NCI-H526 (cell line): ENCODE results near the gene ARFGAP3.

Experiments used
- DNase-seq, 2 experiments: peaks; one replicate each; lab custom pipeline; 2025; lab: John Stamatoyannopoulos, UW

Gene ARFGAP3

DNA sequence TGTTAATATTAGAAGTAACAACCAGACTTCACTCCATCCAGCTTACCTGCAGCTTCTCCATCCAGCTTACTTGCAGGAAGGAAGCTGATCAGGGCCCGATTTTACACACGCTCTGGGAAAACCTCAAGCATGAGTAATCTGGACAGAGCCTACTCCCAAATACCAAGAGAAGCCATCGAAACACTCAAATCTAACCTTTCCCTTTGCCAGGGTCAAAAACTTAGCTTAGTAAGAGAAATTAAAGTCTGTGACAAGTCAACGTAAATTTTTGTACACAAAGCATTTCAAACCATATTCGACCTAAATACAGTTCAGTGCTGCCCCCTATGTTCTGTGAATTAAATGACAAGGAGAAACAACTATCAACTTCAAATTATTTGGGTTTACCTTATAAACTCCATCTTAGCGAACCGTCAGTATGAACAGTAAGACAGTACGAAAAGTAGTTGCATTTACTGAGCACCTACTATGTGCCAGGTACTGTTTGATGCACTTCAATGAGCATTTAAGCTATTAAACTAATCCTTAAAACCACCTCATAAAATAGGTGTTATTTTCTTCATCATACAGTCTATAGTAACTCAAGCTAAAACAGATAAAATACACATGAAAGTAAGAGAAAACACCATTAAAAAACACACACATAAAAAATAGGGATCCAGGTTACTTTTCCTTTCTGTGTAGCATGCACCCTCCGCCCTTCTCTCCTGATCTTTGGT lies 36.9 kb downstream of the ARFGAP3 start:
- DNase-seq: peak in 1 of 2 experiments; percentile 42

DNA sequence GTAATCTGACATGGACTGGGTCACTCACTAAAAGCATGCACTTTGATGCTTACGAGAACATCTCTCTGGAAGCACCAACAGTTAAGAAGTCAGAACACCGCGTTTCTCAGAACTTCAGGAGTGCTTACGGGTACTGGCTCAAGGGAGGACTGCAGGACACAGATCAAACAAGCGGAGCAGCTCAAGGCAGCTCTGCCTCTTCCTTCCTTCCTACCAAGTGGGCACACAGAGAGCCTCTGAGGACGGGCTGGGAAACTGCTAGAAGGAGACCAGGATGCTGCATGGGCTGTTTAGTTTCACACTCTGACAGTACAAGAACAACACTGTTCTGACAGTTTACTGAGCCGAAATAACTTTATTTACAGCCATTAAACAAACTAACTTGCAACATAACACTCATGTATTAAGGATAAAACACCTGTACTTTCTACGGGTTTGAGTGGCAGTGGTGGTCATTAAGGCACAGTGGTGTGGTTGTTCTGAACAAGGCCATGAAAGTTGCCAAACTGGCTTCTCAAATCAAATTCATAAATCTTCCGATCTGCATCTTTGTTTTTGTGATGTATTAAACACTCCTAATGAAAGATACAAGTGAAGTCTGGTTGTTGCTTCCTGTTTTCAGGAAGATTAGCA lies 37.5 kb downstream of the ARFGAP3 start:
- DNase-seq: peak in 1 of 2 experiments; percentile 23

DNA sequence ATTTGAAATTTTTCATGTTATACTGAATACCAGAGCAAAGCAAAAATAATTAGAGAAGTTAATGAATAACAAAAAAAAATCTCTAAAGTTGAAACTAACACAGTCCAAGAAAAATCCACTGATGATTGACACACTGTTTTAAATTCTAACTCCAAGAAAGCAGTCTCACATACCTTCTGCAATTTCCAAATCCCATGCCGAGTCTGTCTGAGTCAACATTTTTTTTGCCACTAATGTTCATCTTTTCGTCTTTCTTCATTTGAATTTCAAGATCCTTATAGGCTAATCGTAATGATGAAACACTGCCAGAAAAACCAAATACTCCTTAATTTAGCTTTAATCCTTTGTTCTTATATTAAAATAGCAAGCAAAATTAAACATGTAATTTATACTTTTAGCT lies 39.5 kb downstream of the ARFGAP3 start:
- no peak for DNase-seq

DNA sequence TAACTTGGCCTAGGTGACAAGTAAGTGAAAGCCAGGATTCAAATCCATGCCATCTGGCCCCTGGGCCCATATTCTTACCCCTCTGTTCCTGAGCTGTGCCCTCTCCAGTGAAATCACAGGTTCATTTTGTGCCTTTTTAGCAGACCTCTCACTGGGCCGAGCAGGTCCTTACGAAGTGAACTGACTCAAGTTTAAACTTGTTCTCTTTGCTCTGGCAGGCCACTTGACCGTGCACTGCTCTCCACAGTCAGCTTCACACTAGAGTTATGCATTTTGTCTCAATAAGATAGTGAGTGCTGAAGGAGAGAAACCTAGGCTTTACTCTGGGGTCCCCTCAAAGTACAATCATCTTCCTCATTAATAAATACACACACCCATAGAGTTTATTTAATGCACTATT lies 40.7 kb downstream of the ARFGAP3 start:
- no peak for DNase-seq

DNA sequence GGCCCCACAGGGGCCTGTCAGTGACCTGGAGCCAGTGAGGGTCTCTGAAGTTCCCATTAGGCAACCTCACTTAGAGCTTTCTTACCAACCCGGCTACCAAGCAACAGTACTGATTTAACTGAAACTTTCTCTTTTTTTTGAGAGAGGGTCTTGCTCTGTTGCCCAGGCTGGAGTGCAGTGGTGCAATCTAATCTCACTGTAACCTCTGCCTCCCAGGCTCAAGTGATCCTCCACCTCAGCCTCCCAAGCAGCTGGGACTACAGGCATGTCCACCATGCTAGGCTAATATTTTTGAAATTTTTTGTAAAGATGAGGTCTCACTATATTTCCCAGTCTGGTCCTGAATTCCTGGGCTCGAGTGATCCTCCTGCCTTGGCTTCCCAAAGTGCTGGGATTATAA lies 42.5 kb downstream of the ARFGAP3 start:
- no peak for DNase-seq

DNA sequence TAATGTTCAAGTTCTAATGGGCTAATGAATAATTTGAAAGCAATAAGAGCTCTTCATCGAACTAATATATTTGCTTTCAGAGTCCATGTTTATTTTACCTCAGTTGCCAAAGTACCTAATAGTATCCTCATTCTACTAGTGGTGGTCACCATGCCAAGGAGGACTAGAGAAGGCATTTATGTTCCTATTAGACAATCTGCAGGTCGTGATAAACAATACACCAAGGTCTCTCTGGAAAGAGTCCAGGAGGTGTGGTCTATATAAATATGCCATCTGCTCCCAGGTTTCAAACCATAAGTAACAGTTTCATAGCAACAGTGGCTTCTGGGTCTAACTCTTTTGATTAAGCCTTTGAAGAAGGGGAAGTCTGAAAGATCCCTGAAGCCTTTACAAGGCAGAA lies 42.9 kb downstream of the ARFGAP3 start:
- no peak for DNase-seq

DNA sequence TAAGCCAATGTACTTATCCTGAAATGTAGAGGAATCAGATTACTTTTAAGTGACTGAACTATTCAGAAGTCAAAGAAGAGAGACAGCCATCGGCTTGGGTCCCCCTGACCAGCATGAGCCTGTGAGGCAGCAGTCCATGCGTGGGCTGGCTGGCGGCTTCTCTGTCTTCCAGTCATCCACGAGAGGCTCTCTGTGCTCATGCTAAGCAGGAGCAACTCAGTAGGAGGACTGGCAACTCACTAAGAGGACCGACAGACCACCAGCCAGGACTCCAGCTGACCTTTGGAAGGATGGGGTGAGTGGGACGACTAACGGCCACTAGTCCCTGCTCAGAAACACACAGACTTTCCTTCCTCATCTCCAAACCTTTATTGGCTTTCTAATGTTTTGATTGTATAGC lies 43.6 kb downstream of the ARFGAP3 start:
- no peak for DNase-seq

DNA sequence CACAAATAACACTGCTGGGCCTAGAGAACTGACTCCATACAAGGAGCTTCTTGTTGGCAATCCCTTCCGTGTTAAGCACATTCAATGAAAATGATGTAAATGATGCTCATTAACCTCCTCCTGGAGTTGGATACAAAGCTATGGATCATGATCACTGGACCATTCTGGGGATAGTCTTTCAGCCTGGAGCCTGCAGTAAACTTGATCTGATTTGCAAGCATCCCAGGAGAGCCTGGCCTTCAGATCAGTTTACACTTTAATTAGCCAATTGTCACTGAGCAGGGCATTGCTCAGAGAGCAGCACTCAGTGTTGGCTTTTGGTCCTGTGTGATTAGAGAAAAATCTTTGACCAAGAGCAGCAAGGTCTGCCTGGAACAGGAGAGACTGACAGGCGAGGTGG lies 45.6 kb downstream of the ARFGAP3 start:
- DNase-seq: peak; percentile 92

DNA sequence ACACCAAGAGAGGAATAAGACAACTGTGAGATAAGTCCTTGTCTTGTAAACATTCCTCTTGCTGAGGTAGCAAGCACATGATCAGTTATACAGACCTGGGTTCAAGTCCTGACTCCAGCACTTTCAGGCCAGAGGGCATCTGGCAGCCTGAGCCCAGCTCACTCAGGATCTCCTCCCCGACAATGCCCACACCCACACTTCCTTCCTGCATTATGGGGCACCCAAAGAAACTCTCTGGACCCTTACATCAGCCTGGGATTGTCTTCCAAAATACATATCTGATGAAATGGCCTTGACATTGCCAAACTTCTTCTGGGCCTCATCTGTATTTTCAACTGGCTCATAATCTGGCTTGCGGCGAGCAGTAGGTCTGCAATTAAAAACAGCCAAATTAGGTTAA lies 48.6 kb downstream of the ARFGAP3 start:
- DNase-seq: no peak

DNA sequence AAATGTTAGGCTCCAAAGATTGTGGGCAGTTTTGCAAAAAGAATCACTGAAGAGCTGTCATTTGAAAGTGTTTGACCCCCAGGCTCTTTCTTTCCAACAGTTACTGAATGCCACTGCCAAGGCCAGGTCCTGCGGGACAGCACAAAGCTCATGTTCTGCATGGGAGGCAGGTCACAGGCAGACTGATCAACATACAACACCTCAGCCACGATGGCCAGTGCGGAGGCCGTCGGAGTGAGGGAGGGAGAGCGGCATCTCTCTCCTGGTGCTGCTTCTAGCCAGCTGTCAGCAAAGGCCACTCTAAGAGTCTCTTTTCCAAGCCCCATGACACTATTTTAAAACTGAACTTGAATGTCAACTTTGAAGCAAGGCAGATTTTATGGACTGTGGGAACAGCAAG lies 49.9 kb downstream of the ARFGAP3 start:
- DNase-seq: no peak

DNA sequence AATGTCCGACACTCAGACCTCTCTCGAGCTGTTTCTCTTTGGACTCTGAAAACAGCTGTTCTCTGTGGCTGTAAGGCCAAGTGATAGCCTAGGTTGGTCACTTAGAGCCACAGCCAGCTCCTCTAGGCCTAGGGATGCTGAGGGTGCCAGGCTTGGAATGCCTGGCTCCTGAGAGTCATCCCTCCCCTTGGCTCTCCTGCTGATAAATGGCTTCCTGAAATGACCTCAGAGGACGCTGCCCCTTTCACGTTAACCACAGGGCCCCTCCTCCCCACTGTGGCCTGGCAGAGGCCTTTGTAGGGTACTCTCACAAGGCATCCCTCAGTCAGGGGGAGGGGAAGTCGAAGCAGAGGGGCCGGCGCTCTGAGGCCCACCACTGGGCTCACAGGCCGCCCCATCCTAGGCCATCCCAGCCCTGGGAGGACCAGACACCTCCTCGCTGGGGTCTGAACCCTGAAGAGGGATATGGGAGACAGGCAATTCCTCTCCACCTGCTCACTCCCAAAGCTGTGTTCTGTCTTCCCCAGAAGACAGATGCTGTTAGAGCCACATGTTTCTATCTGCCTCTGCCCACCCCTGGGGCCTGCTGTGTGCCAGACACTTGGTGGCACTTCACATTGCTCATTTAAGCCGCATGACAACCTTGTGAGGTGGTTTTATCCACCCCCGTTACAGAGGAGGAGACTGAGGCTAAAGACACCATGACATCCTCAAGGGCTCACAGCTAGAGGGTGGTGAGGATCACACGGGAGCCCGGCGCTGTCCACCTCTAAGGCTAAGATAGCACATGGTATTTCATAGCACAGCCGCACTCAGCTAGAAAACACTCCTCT lies 50.9 kb downstream of the ARFGAP3 start:
- no peak for DNase-seq

DNA sequence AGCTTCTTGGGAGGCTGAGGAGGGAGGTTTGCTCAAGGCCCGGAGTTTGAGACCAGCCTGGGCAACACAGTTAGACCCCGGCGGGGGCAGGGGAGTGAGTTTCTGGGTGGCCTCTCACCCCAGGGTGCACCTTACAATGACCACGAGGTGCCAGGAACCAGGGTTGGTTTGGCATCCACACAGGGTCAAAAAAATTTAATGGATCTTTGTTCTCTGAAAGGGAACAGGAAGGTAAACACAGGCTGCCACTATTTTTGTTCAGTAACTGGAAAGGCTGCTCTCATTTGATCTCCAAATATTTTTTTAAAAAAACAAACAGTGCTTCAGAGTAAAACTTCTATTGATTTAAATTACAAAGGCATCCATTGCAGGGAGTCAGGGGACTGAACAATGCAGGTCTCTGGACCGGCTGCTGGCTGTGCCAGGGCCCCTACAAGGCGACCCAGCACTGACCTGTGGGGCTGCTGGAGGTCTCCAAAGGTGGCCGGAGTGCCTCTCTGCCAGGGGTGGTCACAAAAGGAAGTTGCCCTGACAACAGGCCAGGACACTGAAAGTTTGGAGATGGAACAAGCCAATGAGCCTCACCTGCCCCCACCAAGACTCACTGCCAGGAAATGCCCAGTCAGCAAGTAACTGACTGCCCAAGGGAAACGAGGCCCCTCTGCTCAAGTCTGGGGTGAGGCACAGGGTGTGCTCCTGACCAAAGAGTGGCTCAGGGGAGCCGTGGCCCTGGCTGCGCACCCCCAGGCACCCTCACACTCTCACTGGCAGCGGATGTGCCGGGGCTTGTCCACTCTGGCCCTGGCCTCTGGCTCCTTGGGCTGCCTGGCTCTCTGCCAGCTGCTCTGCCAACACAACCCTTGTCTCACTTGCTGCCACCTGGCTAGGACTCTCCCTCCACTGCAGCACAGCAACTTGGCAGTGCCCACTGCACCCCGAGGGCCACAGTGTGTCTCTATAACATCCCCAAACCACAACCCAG lies 51.8 kb downstream of the ARFGAP3 start:
- no peak for DNase-seq

DNA sequence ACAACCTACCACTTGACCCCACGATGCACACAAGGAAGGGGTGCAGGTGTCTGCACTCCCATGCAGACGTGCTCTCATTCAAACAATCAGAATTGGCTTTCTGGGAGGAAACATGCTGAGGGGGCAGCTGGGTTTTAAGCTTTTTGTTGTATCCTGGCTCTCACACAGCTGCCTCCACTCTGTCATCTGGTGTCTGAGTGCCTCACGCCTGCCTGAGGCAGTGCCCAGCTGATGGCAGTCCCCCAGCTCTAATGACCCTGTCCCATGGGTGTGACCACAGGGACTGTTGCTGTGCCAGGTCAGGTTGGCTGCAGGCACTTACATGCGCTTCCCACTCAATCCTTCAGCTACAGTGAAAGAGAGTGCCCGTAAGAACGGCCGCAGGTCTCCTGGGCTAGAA lies 53.7 kb downstream of the ARFGAP3 start:
- no peak for DNase-seq

DNA sequence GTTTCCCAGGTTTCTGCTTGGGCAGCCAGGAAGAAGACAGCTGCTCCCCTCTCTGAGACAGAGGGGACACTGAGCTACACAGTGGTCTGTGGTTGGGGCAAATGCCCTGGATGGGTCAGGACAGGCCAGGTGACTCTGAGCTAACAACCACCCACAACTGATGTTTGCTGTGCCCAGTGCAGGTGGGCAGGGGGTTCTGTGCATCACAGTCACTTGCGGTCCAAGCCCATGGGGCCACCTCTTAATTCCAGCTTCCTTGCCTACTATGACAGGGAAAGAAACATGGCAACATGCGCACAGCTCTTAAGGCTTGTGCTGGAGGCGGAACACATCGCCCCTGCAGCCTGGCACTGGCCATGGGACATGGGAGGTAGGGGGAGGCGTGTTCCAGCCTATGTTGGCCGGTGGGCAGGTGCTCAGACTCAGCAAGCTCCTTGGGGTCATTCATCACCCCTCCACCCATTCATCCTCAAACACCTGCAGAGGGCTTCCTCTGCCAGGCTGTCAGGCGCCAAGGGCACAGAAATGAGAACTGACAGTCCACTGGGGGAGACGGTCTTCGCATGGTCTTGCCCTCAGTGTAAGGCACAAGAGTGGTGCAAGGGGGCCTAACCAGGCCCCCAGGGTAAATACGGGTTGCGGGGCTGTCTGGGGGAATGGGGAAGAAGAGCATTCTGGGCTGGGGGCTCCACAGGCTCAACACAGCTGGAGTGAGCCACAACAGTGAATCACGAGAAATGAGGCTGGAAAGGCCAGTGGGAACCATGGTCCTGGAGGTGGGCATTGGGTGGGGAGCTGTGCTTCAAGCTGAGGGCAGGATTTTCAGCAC lies 55.6 kb downstream of the ARFGAP3 start:
- DNase-seq: no peak

DNA sequence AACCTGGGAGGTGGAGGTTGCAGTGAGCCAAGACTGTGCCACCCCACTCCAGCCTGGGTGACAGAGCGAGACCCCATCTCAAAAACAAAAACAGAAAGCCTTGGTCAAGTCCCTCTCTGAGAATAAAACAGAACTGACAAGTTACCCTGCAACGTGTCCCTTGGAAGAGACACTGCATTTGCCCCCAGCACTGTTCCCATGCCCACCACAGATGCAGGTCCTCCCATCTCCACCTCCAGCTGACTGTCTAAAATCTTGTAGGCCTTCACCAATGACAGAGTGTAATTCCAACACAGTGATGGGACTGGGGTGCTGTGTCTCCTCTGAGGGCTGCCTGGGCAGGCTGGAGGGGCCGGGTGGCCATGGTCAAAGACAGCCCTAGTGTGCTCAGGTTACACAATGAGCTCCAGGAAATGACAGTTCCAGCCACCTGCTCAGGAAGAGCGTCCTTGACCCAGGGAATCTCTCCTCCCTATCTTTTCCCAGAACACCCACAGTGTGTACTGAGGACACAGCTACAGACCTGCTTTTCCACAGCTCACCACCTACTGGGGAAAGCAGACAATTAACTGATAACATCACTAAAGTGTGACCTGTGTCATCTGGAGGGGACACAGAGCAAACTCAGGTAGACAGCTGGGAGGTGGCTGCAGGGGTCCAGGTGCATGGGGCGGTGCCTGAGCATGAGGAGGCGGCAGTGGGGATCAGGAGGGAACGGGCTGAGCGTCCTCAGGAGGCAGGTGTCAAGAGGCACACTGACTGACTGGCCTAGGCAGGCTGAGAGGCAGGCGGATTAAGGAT lies 56.4 kb downstream of the ARFGAP3 start:
- DNase-seq: no peak

DNA sequence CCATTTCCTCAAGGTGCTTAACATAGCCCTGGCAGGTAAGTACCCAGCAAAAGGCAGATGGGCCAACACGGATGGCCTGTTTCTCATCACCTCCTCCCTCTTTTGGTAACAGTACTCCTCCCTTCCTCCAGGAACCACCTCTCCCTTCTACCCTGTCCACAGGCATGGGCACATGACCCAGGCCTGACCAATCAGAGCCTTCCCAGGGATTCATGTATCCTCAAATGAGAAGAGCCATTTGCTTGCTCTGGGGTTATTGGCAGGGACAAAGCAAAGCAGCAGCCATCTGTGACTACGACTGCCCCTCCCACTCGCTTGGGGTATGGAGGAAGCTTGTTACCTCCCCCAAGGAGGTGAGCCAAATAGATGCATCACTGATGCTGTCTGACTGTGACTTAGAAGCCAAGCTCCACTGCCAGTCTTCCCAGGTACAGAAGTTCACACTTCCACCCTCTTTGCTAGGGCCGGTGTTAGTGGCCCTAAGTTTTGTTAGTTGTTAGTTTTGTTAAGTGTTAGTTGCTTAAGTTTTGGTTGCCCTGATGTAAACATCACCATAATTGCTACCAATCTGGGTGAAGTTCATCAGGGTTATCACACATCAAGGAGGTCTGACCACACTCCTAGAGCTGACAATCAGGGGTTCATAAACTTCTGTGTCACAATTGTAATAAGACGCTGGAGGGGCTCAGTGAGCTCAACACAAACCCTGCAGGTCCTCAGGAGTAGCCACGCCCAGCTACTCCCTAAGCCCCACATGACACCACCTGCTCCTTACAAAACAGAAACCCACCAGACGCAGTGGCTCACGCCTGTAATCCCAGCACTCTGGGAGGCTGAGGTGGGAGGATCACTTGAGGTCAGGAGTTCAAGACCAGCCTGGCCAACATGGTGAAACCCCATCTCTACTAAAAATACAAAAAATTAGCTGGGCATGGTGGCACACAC lies 57.3 kb downstream of the ARFGAP3 start:
- DNase-seq: no peak

DNA sequence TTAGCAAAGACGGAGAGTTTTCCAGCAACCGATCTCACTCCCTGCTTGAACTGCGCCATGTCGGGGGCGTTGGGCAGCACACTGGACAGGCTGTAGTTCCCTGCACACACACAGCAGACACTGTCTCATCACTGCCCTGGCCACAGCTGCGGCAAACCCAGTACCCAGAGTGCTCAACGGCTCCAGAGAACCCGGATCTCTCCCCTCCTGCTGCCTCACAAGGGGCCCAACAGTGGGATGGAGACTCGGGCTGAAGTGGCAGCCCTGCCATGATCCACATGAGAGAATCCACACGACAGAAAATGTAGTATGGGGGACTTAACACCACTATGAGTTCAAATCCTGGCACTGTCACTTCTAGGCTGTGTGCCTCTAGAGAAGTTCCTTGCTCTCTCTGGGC lies 58.0 kb downstream of the ARFGAP3 start:
- no peak for DNase-seq

DNA sequence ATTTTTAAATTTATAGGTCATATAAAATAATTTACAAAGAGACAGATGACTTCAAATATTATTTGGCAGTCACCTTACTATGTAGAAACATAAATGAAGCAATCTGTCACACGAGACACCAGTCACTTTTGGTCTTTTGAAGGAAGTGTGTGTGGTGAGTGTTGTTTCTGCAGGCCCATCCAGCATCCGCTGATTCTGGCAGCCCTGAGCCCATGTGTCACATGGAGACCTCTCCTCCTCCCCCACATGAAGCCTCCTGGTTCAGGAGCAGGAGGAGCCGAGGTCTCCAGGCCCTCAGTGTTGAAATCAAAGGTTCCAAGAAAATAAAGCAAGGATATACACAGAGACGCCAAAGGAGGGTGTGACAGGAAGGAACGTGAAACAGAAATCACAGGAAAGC lies 60.1 kb downstream of the ARFGAP3 start:
- no peak for DNase-seq

DNA sequence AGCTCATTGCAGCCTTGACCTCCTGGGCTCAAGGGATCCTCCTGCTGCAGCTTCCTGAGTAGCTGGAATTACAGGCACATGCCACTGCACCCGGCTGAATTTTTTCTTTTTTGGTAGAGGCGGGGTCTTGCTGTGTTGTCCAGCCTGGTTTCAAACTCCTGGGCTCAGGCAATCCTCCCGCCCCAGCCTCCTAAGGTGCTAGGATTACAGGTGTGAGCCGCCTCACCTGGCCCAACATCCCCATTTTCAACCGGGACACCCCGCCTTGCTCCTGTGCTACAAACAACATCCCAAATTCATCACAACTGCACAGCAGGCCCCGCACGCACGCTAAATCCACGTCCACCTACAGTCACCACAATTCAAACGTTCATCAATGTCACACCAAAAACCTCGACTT lies 61.0 kb downstream of the ARFGAP3 start:
- no peak for DNase-seq
